Measurements from ENCODE around the gene BSCL2. TPM values are rescaled to one million over a fixed set of nuclear protein-coding genes. Genes with fewer than 3 reads are reported as not detected.
"Not testable (repeated sequence)": the region's sequence is repeated elsewhere in the genome, so short reads cannot be mapped to it uniquely, and the experiment has no call there.

The BSCL2 gene
- polyA plus RNA-seq, 1 experiment, result 42.8 TPM

DNA sequence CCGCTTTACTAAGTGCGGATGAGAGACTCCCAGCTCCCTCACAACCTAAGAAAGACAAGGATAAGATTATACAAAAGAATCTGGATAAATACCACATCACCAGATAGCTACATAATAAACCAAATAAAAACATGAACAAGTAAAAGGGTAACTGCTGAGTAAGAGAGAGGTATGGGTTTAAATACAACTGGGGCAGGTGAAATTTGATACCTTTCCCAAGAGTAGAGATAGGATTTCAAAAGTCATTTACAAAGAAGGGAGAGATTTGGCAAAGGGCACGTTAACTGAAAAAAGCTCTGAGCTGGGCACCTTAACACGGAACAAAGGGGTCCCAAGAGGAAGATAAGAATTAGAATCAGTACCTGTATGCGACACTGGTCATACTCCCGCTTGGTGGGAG is 30.1 kb downstream of the BSCL2 start:
- Histone ChIP-seq H3K27me3 (ENCODE audit: control insufficient read depth, insufficient read depth, low read length) (no peaks in the 10 kb centered on the region), H3K9me3 (ENCODE audit: control insufficient read depth, insufficient read depth, low read length) (peaks cover 4% of the 10 kb centered on the region; the same call in 1 of the 2 replicates), H3K27ac (ENCODE audit: low read depth, low read length) (no peak overlapping the region), H3K4me3 (ENCODE audit: low read depth, low read length) (no peak overlapping the region; the same call in 1 of the 2 replicates)
- ChIA-PET CTCF (interaction anchor here (0.7 kb wide), 1 partner anchor 12 kb away, joined by 3 read pairs; the partner anchor contains the start of genes C11orf98 and CSKMT), POLR2A (interaction anchor here (0.8 to 5.6 kb wide), 3 partner anchors 12 to 155 kb away, joined by 4 to 50 read pairs (median 10); partner anchors contain the start of genes C11orf98, CSKMT, LRRN4CL and STX5)
- TF ChIP-seq, protein P1, sequence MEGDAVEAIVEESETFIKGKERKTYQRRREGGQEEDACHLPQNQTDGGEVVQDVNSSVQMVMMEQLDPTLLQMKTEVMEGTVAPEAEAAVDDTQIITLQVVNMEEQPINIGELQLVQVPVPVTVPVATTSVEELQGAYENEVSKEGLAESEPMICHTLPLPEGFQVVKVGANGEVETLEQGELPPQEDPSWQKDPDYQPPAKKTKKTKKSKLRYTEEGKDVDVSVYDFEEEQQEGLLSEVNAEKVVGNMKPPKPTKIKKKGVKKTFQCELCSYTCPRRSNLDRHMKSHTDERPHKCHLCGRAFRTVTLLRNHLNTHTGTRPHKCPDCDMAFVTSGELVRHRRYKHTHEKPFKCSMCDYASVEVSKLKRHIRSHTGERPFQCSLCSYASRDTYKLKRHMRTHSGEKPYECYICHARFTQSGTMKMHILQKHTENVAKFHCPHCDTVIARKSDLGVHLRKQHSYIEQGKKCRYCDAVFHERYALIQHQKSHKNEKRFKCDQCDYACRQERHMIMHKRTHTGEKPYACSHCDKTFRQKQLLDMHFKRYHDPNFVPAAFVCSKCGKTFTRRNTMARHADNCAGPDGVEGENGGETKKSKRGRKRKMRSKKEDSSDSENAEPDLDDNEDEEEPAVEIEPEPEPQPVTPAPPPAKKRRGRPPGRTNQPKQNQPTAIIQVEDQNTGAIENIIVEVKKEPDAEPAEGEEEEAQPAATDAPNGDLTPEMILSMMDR (IDR thresholded peaks at IDR 0.05; ENCODE audit: low read depth, low read length), result no peak
- DNase-seq (ENCODE audit: low read depth, low spot score), result no peak

DNA sequence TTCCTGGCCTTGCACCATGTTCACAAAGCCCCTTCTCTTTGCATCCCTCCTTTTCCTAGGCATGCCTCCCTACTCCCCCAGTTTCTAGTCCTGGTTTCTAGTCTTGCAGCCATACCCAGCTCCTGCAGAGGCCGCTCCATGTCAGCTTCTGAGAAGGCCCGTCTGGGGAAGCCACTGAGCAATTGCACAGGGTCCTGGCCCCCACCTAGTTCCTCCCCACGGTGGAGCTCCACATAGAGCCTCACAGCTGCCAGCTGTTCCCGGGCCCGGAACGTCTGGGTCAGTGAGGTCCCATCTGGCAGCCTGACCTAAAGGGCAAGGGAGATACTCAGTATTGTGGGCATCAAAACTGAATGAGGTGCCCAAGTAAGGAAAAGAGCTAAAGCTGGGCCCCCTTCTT is 30.5 kb downstream of the BSCL2 start:
- POLR2A ChIA-PET, result interaction anchor here (0.8 to 5.6 kb wide), 3 partner anchors 12 to 155 kb away, joined by 4 to 50 read pairs (median 10); partner anchors contain the start of genes C11orf98, CSKMT, LRRN4CL and STX5
- Histone ChIP-seq H3K27ac (ENCODE audit: low read depth, low read length) (no peak overlapping the region), H3K9me3 (ENCODE audit: control insufficient read depth, insufficient read depth, low read length) (peaks cover 4% of the 10 kb centered on the region; the same call in 1 of the 2 replicates), H3K27me3 (ENCODE audit: control insufficient read depth, insufficient read depth, low read length) (no peaks in the 10 kb centered on the region), H3K4me3 (ENCODE audit: low read depth, low read length) (no peak overlapping the region)
- CTCF ChIA-PET, result interaction anchor here (0.7 kb wide), 1 partner anchor 12 kb away, joined by 3 read pairs; the partner anchor contains the start of genes C11orf98 and CSKMT
- DNase-seq (ENCODE audit: low read depth, low spot score), result no peak
- TF ChIP-seq, protein P1 (IDR thresholded peaks at IDR 0.05; ENCODE audit: low read depth, low read length), result no peak

DNA sequence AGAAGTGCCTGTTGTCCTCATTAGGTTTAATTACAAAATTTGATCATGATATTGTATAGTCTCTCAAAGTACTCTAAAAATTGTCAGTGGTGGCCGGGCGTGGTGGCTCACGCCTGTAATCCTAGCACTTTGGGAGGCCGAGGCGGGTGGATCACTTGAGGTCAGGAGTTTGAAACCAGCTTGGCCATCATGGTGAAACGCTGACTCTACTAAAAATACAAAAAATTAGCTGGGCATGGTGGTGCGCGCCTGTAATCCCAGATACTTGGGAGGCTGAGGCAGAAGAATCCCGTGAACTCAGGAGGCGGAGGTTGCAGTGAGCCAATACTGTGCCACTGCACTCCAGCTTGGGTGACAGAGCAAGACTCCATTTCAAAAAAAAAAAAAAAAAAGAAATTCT is 31.8 kb downstream of the BSCL2 start:
- H3K9me3 ChIP-seq (ENCODE audit: control insufficient read depth, insufficient read depth, low read length); H3K27ac ChIP-seq (ENCODE audit: low read depth, low read length); DNase-seq (ENCODE audit: low read depth, low spot score); H3K4me3 ChIP-seq (ENCODE audit: low read depth, low read length); H3K27me3 ChIP-seq (ENCODE audit: control insufficient read depth, insufficient read depth, low read length): not testable (repeated sequence)
- CTCF ChIA-PET, result interaction anchor here (1.0 kb wide), 1 partner anchor 21 kb away, joined by 3 read pairs; no protein-coding TSS in a partner anchor
- POLR2A ChIA-PET, result interaction anchor here (0.6 to 5.6 kb wide), 3 partner anchors 11 to 42 kb away, joined by 3 to 50 read pairs (median 6); partner anchors contain the start of genes C11orf98 and CSKMT

GRCh38 chr11:62673196-62673525 is 34.1 kb downstream of the BSCL2 start:
- ChIA-PET CTCF (interaction anchor here (1.8 kb wide), 1 partner anchor 21 kb away, joined by 5 read pairs; no protein-coding TSS in a partner anchor), POLR2A (interaction anchor here (1.3 to 5.6 kb wide), 3 partner anchors 8 to 20 kb away, joined by 3 to 50 read pairs (median 13); partner anchors contain the start of genes C11orf98, CSKMT, INTS5 and LRRN4CL)
- no peaks in the 10 kb centered on the region; the same call in 1 of the 2 replicates for H3K9me3 ChIP-seq (ENCODE audit: control insufficient read depth, insufficient read depth, low read length)
- H3K27me3 ChIP-seq (ENCODE audit: control insufficient read depth, insufficient read depth, low read length), result no peaks in the 10 kb centered on the region
- no peak overlapping the region for H3K4me3 ChIP-seq (ENCODE audit: low read depth, low read length)
- H3K27ac ChIP-seq (ENCODE audit: low read depth, low read length), result no peak overlapping the region
- no peak for DNase-seq (ENCODE audit: low read depth, low spot score)
- TF ChIP-seq, protein P1 (IDR thresholded peaks at IDR 0.05; ENCODE audit: low read depth, low read length), result no peak

GRCh38 chr11:62671608-62672389 is 35.4 kb downstream of the BSCL2 start, which contains the start of the genes LBHD1 and UQCC3:
Gene LBHD1 (minus strand): TSS chr11:62672267. CDS start chr11:62670031, 2,236 bp downstream.
Gene UQCC3 (plus strand): TSS chr11:62671673. CDS start chr11:62671746, 73 bp downstream.
- TF ChIP-seq, protein P1 (IDR thresholded peaks at IDR 0.05; ENCODE audit: low read depth, low read length), result no peak
- peak within 1 kb of the TSS; percentile 81 for H3K27ac ChIP-seq (ENCODE audit: low read depth, low read length)
- H3K4me3 ChIP-seq (ENCODE audit: low read depth, low read length), result peak within 1 kb of the TSS; percentile 84
- peak; percentile 65 for DNase-seq (ENCODE audit: low read depth, low spot score)
- H3K27me3 ChIP-seq (ENCODE audit: control insufficient read depth, insufficient read depth, low read length), result no peaks in the 10 kb centered on the region
- CTCF ChIA-PET, result interaction anchor here (1.1 to 2.1 kb wide), 2 partner anchors 9 to 18 kb away, joined by 4 to 13 read pairs; partner anchors contain the start of gene LRRN4CL
- H3K9me3 ChIP-seq (ENCODE audit: control insufficient read depth, insufficient read depth, low read length), result no peaks in the 10 kb centered on the region; the same call in 1 of the 2 replicates
- POLR2A ChIA-PET, result interaction anchor here (0.6 to 5.6 kb wide), 19 partner anchors 7 to 790 kb away, joined by 3 to 50 read pairs (median 6); partner anchors contain the start of genes B3GAT3, C11orf98, CSKMT and EEF1G

All from AG04450 (cell line).